Anterior cingulate cortex (tissue), 58 donors: Measurements from ENCODE around the gene PPARG.
A peak's percentile ranks its signal among the peaks of the same experiment; 100 is the strongest.
"Not testable (repeated sequence)": the region's sequence is repeated elsewhere in the genome, so short reads cannot be mapped to it uniquely, and the experiment has no call there.

ENCODE experiments used
- DNase-seq, 58 donors: peaks; one replicate each; lab custom pipeline; 2025; lab: John Stamatoyannopoulos, UW

PPARG gene

GRCh38 chr3:12471241-12471640 is 182.4 kb downstream of the PPARG start:
- no peak for DNase-seq

DNA sequence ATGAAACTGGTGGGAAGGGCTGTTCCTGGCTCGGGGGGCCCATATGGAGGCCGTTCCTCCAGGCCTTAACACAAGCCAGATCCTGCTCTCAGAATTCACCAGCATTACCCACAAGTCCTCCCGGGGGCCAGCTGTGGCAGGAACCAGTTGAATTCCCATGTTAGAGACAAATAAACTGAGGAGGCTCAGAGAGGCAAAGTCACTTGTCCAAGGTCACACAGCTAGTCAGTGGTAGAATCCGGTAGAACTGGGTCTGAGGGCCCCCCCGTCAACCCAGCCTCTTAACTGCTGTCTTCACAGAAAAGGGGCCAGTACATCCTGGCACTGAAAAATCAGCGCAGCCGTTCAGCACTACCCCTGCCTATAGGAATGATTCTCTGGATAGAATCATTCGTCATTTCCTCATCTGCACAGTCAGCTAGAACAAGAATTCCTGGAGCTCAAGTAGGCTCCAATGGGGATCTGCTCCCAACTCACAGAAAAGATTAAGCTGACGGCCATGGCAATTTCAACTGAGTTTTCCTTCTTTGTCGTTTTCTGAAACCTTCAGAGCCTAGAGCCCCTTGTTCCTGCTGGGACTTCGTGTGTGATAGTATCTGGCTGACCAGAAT is 183.2 kb downstream of the PPARG start:
- DNase-seq: no peak

DNA sequence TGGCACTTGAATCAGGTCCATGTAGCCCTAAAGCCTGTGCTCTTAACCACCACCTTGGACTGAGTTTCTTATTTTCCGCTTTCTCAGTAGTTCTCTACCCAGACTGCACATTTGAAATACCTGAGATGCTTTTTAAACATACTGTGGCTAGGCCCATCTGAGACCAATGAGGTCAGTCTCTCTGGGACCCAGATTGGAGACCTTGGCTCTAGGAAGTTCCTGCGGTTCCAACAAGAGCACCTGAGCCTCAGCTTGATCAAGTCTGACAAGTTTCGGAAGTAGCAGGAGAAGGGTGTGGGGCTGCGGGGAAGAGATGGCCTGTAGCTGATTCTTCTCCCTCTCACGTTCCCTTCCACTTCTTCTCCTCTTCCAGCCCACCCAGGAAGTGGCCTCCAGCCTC is 183.9 kb downstream of the PPARG start:
- DNase-seq: no peak

DNA sequence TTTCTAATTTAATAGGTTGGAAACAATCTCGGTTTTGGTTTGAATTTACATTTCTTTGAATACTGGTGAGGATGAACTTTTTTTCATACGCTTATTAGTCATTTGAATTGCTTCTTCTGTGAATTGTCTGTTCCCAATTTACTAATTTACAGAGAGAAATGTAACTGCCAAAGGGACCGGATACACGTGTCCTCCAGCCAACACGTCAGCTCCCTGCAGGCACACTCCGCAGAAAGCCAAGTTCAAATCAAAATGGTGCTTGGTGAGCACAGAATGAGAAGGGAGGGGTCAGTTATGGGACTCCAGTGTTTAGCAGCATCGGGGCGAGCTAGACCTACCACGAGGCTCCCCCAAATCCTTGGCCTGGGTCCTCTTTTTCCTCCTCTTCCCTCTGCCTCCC is 184.6 kb downstream of the PPARG start:
- no peak for DNase-seq

GRCh38 chr3:12476238-12476897 is 187.5 kb downstream of the PPARG start:
- DNase-seq: no peak

GRCh38 chr3:12477256-12477655 is 188.4 kb downstream of the PPARG start:
- DNase-seq: no peak

DNA sequence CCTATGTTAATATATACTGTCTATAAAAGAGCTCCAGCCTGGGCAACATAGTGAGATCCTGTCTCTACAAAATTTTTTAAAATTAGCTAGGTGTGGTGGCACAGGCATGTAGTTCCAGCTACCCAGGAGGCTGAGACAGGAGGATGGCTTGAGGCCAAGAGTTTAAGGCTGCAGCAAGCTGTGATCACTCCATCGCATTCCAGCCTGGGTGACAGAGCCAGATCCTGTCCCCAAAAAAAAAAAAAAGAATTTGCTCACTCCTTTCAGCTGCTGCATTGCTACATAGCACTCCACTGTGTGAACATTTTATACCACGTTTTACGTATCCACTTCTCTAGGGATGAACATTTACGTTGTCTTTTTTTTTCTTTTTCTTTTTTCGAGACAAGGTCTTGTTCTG is 189.5 kb downstream of the PPARG start:
- no peak for DNase-seq

DNA sequence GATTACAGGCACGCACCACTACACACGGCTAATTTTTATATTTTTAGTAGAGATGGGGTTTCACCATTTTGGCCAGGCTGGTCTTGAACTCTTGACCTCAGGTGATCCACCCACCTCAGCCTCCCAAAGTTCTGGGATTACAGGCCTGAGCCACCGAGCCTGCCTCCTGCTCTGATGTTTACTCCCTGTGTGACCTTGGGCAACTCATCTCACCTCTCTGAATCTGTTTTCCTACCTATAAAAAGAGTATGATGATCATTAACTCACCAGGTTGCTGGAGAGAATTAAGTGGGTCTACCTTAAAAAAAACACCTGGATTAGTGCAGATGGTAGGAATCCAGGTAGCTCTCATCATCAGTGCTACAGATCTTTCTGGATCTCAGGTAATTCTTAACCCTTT is 190.3 kb downstream of the PPARG start:
- not testable (repeated sequence) for DNase-seq

DNA sequence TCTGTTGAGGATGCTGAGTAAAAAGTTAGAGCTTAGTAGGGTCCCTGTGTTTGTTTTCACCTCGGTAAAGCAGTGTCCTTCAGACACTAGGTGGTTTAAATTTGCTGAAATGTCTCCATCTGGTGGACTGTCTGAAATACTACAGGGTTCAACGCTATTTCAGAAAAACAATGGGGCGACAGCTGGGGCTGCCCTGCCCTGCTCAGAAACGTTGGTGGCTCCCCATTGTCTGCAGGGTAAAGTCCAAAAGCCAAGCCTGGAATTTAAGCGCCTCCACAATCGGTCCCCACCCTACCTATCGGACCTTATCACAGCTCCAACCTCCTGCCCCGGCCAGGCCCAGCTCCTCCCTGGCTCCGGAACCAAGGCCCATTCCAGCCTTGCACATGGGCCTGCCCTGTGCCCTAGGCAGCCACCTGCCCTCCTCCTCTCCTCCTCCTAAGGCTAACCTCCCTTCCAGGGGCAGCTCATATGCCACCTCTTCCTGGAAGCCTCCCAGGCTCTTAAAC is 191.1 kb downstream of the PPARG start:
- peak in 6 of 58 donors; percentile 4 to 25 (median 18) for DNase-seq

GRCh38 chr3:12483410-12483809 is 194.5 kb downstream of the PPARG start:
- DNase-seq: no peak

DNA sequence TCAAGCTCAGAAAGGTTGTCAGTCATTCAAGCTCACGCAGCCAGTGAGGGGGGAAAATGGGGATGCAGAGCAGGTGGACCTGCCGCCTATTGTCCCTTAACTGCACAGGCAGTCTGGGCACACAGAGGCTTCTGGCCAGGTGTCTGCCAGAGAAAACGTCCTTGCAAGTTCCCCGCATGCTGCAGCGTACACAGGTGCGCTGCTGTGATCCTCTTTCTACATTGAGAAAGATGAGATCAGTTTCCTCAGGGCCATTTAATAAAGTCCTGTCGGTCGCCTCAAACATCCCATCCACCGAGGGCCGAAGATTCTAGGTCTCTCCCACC is 195.0 kb downstream of the PPARG start:
- DNase-seq: no peak
